K562 (cell line): ENCODE measurements around the gene CRYZL1. TPM values are rescaled to one million over a fixed set of nuclear protein-coding genes. Genes with fewer than 3 reads are reported as not detected.

Experiments used
- ATF6 ChIP-seq: sonication (generic); formaldehyde crosslinking; IDR thresholded peaks from 2 replicates; pipeline ENCODE4 v1.4.0; 2020; ENCODE audit warnings: mild to moderate bottlenecking, missing genetic modification reagents
- CBFA2T2 ChIP-seq: fragments of 450-650 bp; conservative IDR thresholded peaks from 2 replicates; pipeline ENCODE4 v1.6.1; 2017; ENCODE audit warnings: mild to moderate bottlenecking
- CREM ChIP-seq: IDR thresholded peaks from 2 replicates; pipeline ENCODE4 v1.6.1; 2014; ENCODE audit warnings: antibody characterized with exemption, low read depth
- CTCFL ChIP-seq: IDR thresholded peaks from 2 replicates; pipeline ENCODE4 v1.6.1; 2011; ENCODE audit warnings: borderline replicate concordance, low read depth, mild to moderate bottlenecking, moderate library complexity, low read length; ENCODE audit not compliant: insufficient read depth, poor library complexity, severe bottlenecking
- DPF2 ChIP-seq: fragments of 450-650 bp; IDR thresholded peaks from 2 replicates; pipeline ENCODE4 v1.6.1; 2016
- GABPB1 ChIP-seq: sonication (generic); formaldehyde crosslinking; IDR thresholded peaks from 2 replicates; pipeline ENCODE4 v1.8.0; 2022; ENCODE audit warnings: mild to moderate bottlenecking, missing genetic modification reagents
- HINFP ChIP-seq: fragments of 450-650 bp; conservative IDR thresholded peaks from 2 replicates; pipeline ENCODE4 v1.6.1; 2016; ENCODE audit warnings: missing genetic modification characterization, low read depth, mild to moderate bottlenecking, control low read depth, missing compliant biosample characterization
- MBD1 ChIP-seq: fragments of 250-450 bp; sonication (Bioruptor Pico); IDR thresholded peaks from 2 replicates; pipeline ENCODE4 v1.8.0; 2022; ENCODE audit warnings: inconsistent platforms
- SMAD4 ChIP-seq: fragments of 250-450 bp; sonication (Bioruptor Pico); conservative IDR thresholded peaks from 2 replicates; pipeline ENCODE4 v1.8.0; 2021; ENCODE audit warnings: inconsistent platforms, mild to moderate bottlenecking, moderate library complexity
- SMARCA5 ChIP-seq: fragments of 450-650 bp; IDR thresholded peaks from 2 replicates; pipeline ENCODE4 v1.6.1; 2016
- TARDBP ChIP-seq: fragments of 450-650 bp; IDR thresholded peaks from 2 replicates; pipeline ENCODE4 v1.6.1; 2016
- ZBTB11 ChIP-seq, 3 experiments: fragments of 200-800 bp in 1 of 3; fragments of 250-450 bp in 1 of 3; fragments of 450-650 bp in 1 of 3; sonication (Bioruptor Pico) in 1 of 3; sonication (Bioruptor generic) in 1 of 3; formaldehyde crosslinking in 1 of 3; IDR thresholded peaks; 2 replicates each; pipeline versions ENCODE4 v1.6.1 to v1.8.0; 2016 to 2022; ENCODE audit warnings: mild to moderate bottlenecking in 2 of 3, missing genetic modification characterization in 2 of 3, missing compliant biosample characterization in 1 of 3, moderate library complexity in 1 of 3
- ZNF121 ChIP-seq: sonication (generic); formaldehyde crosslinking; conservative IDR thresholded peaks from 2 replicates; pipeline ENCODE4 v1.8.0; 2022; ENCODE audit warnings: missing genetic modification reagents
- polyA plus RNA-seq, 8 experiments: library from polyadenylated mRNA; depleted of rRNA in 4 of 8; stranded (reverse) in 5 of 8; unstranded in 3 of 8; fragments of >200 nt; fragmentation: Nextera tagmentation in 2 of 8; fragmentation: Illumina TruSeq in 1 of 8; extraction: Ambion mirVana in 2 of 8; extraction: Trizol in 1 of 8; gene quantifications; 2 replicates each; pipeline versions ENCODE4 v1.2.1 to v1.2.3, GENCODE V29; 2011 to 2014; ENCODE audit warnings: inconsistent platforms in 1 of 8, missing spikeins in 1 of 8
- total RNA-seq, 7 experiments: library from RNA; depleted of rRNA in 6 of 7; stranded (reverse); fragments of >200 nt in 6 of 7; fragmentation: Illumina TruSeq in 2 of 7; extraction: Trizol in 2 of 7; gene quantifications; 2 replicates each; pipeline versions ENCODE4 v1.2.1 to v1.2.3, GENCODE V29; 2011 to 2021; ENCODE audit warnings: low replicate concordance in 1 of 7

The CRYZL1 gene
- total and polyA plus RNA-seq, 9 of the 15 experiments (the other 6 are each of a cell fraction or from before 2014, with no cell fraction given), result 19.9 to 98.2 (median 39.2) TPM

GRCh38 chr21:33541756-33542639 is 99.5 kb downstream of the CRYZL1 start, which contains the start of gene GART (continued):
- no peak for TF ChIP-seq MBD1
- peak; percentile 63; the same call in 1 of the 2 replicates for TF ChIP-seq HINFP (tag)
- TF ChIP-seq SMARCA5, result no peak
- peak; percentile 92 for TF ChIP-seq GABPB1 (CRISPR knock-in tag)
- TF ChIP-seq ATF6 (CRISPR knock-in tag), result peak; percentile 79; the same call in 1 of the 2 replicates
- peak; percentile 70 for TF ChIP-seq CREM
- no peak for TF ChIP-seq ZNF121 (CRISPR knock-in tag)
- TF ChIP-seq SMAD4 (CRISPR knock-in tag), result peak; percentile 62
- peak; percentile 33; the same call in 1 of the 2 replicates for TF ChIP-seq DPF2
- no peak for TF ChIP-seq CBFA2T2
- TF ChIP-seq ZBTB11 (CRISPR knock-in tag; IDR thresholded peaks at IDR 0.05), result peak in 2 of 3 experiments; percentile 61 to 88; a peak in 3 of 6 replicates
- TF ChIP-seq CTCFL, result no peak
- TF ChIP-seq TARDBP, result no peak
